NT2/D1 (cell line): ENCODE results near the gene TEX2.

Experiments
- YY1 ChIP-seq: IDR thresholded peaks from 2 replicates; pipeline ENCODE4 v1.6.1; 2011; ENCODE audit not compliant: insufficient read length, insufficient read depth
- ZNF274 ChIP-seq: IDR thresholded peaks from 2 replicates; pipeline ENCODE4 v1.6.1; 2011; ENCODE audit warnings: mild to moderate bottlenecking, low read depth, low read length

- TF ChIP-seq ZNF274 = no peak
- no peak for TF ChIP-seq YY1
These were observed 150.1 kb downstream of the TEX2 start for GRCh38 chr17:64113006-64113405.
